ENCODE data around the gene RELA. TPM values are rescaled to one million over a fixed set of nuclear protein-coding genes. Genes with fewer than 3 reads are reported as not detected.

RELA gene
- total and polyA plus RNA-seq, 2 donors (not counting 3 experiments of a cell fraction or from before 2014, with no cell fraction given) = 78.7 to 105 TPM

DNA sequence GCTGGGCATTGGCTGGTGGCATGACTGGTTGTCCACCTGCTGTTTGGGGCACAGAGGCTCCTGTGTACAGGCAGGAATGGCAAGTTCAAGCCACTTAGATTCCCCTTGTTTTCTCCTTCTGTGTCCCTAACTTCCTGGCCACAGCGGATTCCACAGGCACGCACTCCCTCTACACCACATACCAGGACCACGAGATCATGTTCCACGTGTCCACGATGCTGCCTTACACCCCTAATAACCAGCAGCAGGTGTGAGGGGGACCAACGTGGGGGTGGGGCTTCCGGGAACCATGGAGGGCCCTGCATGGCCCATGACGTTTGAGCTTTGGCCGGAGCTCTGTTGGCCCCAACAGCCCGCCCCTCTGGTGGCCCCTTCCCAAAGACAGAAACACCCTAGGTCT, 17.0 kb downstream of the RELA start:
- peaks cover 5% of the 10 kb centered on the region for H3K79me2 ChIP-seq (ENCODE audit: control insufficient read depth, insufficient read depth, low read length)
- no peak overlapping the region for H3K9ac ChIP-seq (replicated peaks; ENCODE audit: extremely low read depth, insufficient read depth, low read length)
- no TSS peak for BruUV-seq (replicated peaks)
- CTCF ChIA-PET = no interaction called here
- H3K27me3 ChIP-seq (ENCODE audit: control insufficient read depth in 2 of 2, insufficient read depth in 2 of 2, low read length in 2 of 2) = no peaks in the 10 kb centered on the region
- FAIRE-seq = no peak
- intact Hi-C loops (cut with micrococcal nuclease) (no loop called here), dilution Hi-C loops (cut with MboI; ENCODE audit: extremely low pct_ligation_motif_present, low sequenced_read_pairs) (no loop called here)
- POLR2A ChIA-PET = no interaction called here
- no peaks in the 10 kb centered on the region for H3K9me1 ChIP-seq (replicated peaks; ENCODE audit: control insufficient read depth, extremely low read depth, insufficient read depth, low read length)
- peaks cover 3 to 37% of the 10 kb centered on the region in 2 experiments for H3K36me3 ChIP-seq (ENCODE audit: control insufficient read depth in 2 of 2, extremely low read depth in 1 of 2, insufficient read depth in 2 of 2, low read length in 2 of 2)
- H3K9me3 ChIP-seq (replicated peaks; ENCODE audit: control insufficient read depth, insufficient read depth, low read length) = no peaks in the 10 kb centered on the region
- H3K4me3 ChIP-seq (replicated peaks in 1 of 3; ENCODE audit: insufficient read depth in 1 of 3, low read depth in 1 of 3, low read length in 3 of 3) = no peak overlapping the region
- no peak for TF ChIP-seq POLR2A (IDR thresholded peaks at IDR 0.05; ENCODE audit: low read depth, low read length)
- no peak for TF ChIP-seq GATA2 (IDR thresholded peaks at IDR 0.05; ENCODE audit: insufficient read depth, insufficient read length, low read depth, low read length)
- no peak for TF ChIP-seq MYC (IDR thresholded peaks at IDR 0.05; ENCODE audit: low read depth, low read length)
- no peak for TF ChIP-seq EZH2 (IDR thresholded peaks at IDR 0.05; ENCODE audit: borderline replicate concordance, low read depth, low read length, severe bottlenecking)
- TF ChIP-seq POLR2AphosphoS5 (IDR thresholded peaks at IDR 0.05; ENCODE audit: insufficient read depth, low read depth, low read length) = no peak
- TF ChIP-seq, protein P1, sequence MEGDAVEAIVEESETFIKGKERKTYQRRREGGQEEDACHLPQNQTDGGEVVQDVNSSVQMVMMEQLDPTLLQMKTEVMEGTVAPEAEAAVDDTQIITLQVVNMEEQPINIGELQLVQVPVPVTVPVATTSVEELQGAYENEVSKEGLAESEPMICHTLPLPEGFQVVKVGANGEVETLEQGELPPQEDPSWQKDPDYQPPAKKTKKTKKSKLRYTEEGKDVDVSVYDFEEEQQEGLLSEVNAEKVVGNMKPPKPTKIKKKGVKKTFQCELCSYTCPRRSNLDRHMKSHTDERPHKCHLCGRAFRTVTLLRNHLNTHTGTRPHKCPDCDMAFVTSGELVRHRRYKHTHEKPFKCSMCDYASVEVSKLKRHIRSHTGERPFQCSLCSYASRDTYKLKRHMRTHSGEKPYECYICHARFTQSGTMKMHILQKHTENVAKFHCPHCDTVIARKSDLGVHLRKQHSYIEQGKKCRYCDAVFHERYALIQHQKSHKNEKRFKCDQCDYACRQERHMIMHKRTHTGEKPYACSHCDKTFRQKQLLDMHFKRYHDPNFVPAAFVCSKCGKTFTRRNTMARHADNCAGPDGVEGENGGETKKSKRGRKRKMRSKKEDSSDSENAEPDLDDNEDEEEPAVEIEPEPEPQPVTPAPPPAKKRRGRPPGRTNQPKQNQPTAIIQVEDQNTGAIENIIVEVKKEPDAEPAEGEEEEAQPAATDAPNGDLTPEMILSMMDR (IDR thresholded peaks at IDR 0.05; ENCODE audit: extremely low read depth in 1 of 2, insufficient read depth in 1 of 2, low read depth in 1 of 2, low read length in 2 of 2) = no peak
- no peak overlapping the region for H2AFZ ChIP-seq (ENCODE audit: low read depth, low read length)
- no peak overlapping the region for H3K4me2 ChIP-seq (ENCODE audit: insufficient read depth, low read length)
- H4K20me1 ChIP-seq (replicated peaks; ENCODE audit: control insufficient read depth, extremely low read depth, insufficient read depth, low read length) = no peaks in the 10 kb centered on the region
- no peak for DNase-seq (ENCODE audit: low read depth, low spot score)
- peaks cover 23% of the 10 kb centered on the region for H3K4me1 ChIP-seq (ENCODE audit: control insufficient read depth, extremely low read depth, insufficient read depth, low read length)
- H3K27ac ChIP-seq (ENCODE audit: insufficient read depth, low read depth, low read length) = no peak overlapping the region

DNA sequence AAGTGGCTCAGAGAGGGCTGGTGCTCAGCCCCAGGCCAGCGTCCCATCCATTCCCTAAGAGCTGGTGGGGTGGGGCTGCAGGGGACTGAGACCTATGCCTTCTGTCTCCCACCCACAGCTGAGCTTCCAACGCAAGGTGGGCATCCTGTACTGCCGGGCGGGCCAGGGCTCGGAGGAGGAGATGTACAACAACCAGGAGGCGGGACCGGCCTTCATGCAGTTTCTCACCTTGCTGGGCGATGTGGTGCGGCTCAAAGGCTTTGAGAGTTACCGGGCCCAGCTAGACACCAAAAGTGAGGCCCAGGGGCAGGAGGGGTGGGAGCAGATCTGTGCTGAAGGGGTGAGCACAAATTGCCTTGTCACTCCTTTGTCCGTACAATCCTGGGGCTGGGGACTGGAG, 17.9 kb downstream of the RELA start:
- Histone ChIP-seq H3K27ac (ENCODE audit: insufficient read depth, low read depth, low read length) (no peak overlapping the region), H3K4me1 (ENCODE audit: control insufficient read depth, extremely low read depth, insufficient read depth, low read length) (peaks cover 32% of the 10 kb centered on the region), H4K20me1 (replicated peaks; ENCODE audit: control insufficient read depth, extremely low read depth, insufficient read depth, low read length) (no peaks in the 10 kb centered on the region), H3K4me2 (ENCODE audit: insufficient read depth, low read length) (no peak overlapping the region), H2AFZ (ENCODE audit: low read depth, low read length) (no peak overlapping the region), H3K27me3 (ENCODE audit: control insufficient read depth in 2 of 2, insufficient read depth in 2 of 2, low read length in 2 of 2) (no peaks in the 10 kb centered on the region), H3K9me1 (replicated peaks; ENCODE audit: control insufficient read depth, extremely low read depth, insufficient read depth, low read length) (no peaks in the 10 kb centered on the region), H3K4me3 (replicated peaks in 1 of 3; ENCODE audit: insufficient read depth in 1 of 3, low read depth in 1 of 3, low read length in 3 of 3) (no peak overlapping the region), H3K79me2 (ENCODE audit: control insufficient read depth, insufficient read depth, low read length) (peaks cover 8% of the 10 kb centered on the region), H3K36me3 (ENCODE audit: control insufficient read depth in 2 of 2, extremely low read depth in 1 of 2, insufficient read depth in 2 of 2, low read length in 2 of 2) (peaks cover 3 to 30% of the 10 kb centered on the region in 2 experiments), H3K9ac (replicated peaks; ENCODE audit: extremely low read depth, insufficient read depth, low read length) (no peak overlapping the region), H3K9me3 (replicated peaks; ENCODE audit: control insufficient read depth, insufficient read depth, low read length) (no peaks in the 10 kb centered on the region)
- no TSS peak for BruUV-seq (replicated peaks)
- intact Hi-C loops (cut with micrococcal nuclease) = no loop called here
- TF ChIP-seq JUN (IDR thresholded peaks at IDR 0.05; ENCODE audit: borderline replicate concordance, insufficient read depth, insufficient read length, low read depth) = no peak
- no peak for TF ChIP-seq FOS (IDR thresholded peaks at IDR 0.05; ENCODE audit: borderline replicate concordance, insufficient read depth, low read length)
- no peak for TF ChIP-seq POLR2A (IDR thresholded peaks at IDR 0.05; ENCODE audit: low read depth, low read length)
- TF ChIP-seq GATA2 (IDR thresholded peaks at IDR 0.05; ENCODE audit: insufficient read depth, insufficient read length, low read depth, low read length) = no peak
- TF ChIP-seq POLR2AphosphoS5 (IDR thresholded peaks at IDR 0.05; ENCODE audit: insufficient read depth, low read depth, low read length) = no peak
- TF ChIP-seq, protein P2, sequence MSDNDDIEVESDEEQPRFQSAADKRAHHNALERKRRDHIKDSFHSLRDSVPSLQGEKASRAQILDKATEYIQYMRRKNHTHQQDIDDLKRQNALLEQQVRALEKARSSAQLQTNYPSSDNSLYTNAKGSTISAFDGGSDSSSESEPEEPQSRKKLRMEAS (IDR thresholded peaks at IDR 0.05; ENCODE audit: insufficient read depth, insufficient read length) = no peak
- no peak for TF ChIP-seq EZH2 (IDR thresholded peaks at IDR 0.05; ENCODE audit: borderline replicate concordance, low read depth, low read length, severe bottlenecking)
- TF ChIP-seq, protein P1 (IDR thresholded peaks at IDR 0.05; ENCODE audit: extremely low read depth in 1 of 2, insufficient read depth in 1 of 2, low read depth in 1 of 2, low read length in 2 of 2) = no peak
- TF ChIP-seq MYC (IDR thresholded peaks at IDR 0.05; ENCODE audit: low read depth, low read length) = no peak
- FAIRE-seq (no peak), DNase-seq (ENCODE audit: low read depth, low spot score) (no peak)
- CTCF ChIA-PET = interaction anchor here (0.6 kb wide), 1 partner anchor 66 kb away, joined by 3 read pairs; no protein-coding TSS in a partner anchor
- POLR2A ChIA-PET = no interaction called here
- dilution Hi-C loops (cut with MboI; ENCODE audit: extremely low pct_ligation_motif_present, low sequenced_read_pairs) = no loop called here

Data from endothelial cell of umbilical vein (primary cell).